Endothelial cell of umbilical vein (primary cell): ENCODE measurements around the gene FUT2. TPM values are rescaled to one million over a fixed set of nuclear protein-coding genes. Genes with fewer than 3 reads are reported as not detected.

Experiments
- BruUV-seq: library from RNA; stranded (reverse); fragments of 400-500 nt; replicated peaks from 2 replicates; lab custom pipeline; 2021; lab: Mats Ljungman, UMichigan
- CTCF ChIA-PET: fragments of 300-600, 350-600 bp; sonication (Branson Sonifier 250); formaldehyde crosslinking; loops from one replicate; lab custom pipeline; 2021; ENCODE audit warnings: antibody characterized with exemption, inconsistent platforms; lab: Charles Lee
- POLR2A ChIA-PET: fragments of 300-600, 350-600 bp; sonication (Branson Sonifier 250); formaldehyde crosslinking; loops from one replicate; lab custom pipeline; 2021; ENCODE audit warnings: antibody characterized with exemption, inconsistent platforms; lab: Charles Lee
- DNase-seq: peaks from one replicate; pipeline ENCODE4 v3.0.0-alpha.2; 2011; ENCODE audit warnings: low read depth, low spot score
- FAIRE-seq: peaks from 2 replicates; lab custom pipeline; 2011; peaks lifted over from hg19 to GRCh38; lab: Jason Lieb, UNC
- H2AFZ ChIP-seq: 2 replicates; pipeline ENCODE4 v1.6.0; 2012; ENCODE audit warnings: low read depth, low read length, control low read depth, inconsistent platforms
- H3K27ac ChIP-seq: 2 replicates; pipeline ENCODE4 v1.5.1; 2011; ENCODE audit warnings: low read depth, mild to moderate bottlenecking, control low read depth, low read length, moderate library complexity; ENCODE audit not compliant: insufficient read depth
- H3K27me3 ChIP-seq, 2 experiments: 2 replicates each; pipeline versions ENCODE4 v1.6.0 to v1.6.1; 2011; ENCODE audit warnings: low read length in 2 of 2, mixed read lengths in 1 of 2; ENCODE audit not compliant: control insufficient read depth in 2 of 2, insufficient read depth in 2 of 2
- H3K36me3 ChIP-seq, 2 experiments: 2 replicates in 1 of 2; 3 replicates in 1 of 2; pipeline ENCODE4 v1.5.1; 2011; ENCODE audit warnings: low read length in 2 of 2, mild to moderate bottlenecking in 1 of 2, moderate library complexity in 1 of 2; ENCODE audit not compliant: control insufficient read depth in 2 of 2, insufficient read depth in 2 of 2; ENCODE audit errors: extremely low read depth in 1 of 2
- H3K4me1 ChIP-seq: 3 replicates; pipeline ENCODE4 v1.5.1; 2011; ENCODE audit warnings: mild to moderate bottlenecking, low read length; ENCODE audit not compliant: control insufficient read depth, insufficient read depth; ENCODE audit errors: extremely low read depth
- H3K4me2 ChIP-seq: 2 replicates; pipeline ENCODE4 v1.6.1; 2011; ENCODE audit warnings: low read length, control low read depth, mixed read lengths; ENCODE audit not compliant: insufficient read depth
- H3K4me3 ChIP-seq, 3 experiments: fragments of 200-600 bp in 1 of 3; sonication (generic), shearing (Covaris generic) in 1 of 3; replicated peaks in 1 of 3; 2 replicates each; pipeline ENCODE4 v1.5.1; 2011 to 2016; ENCODE audit warnings: control low read depth in 3 of 3, low read length in 3 of 3, mild to moderate bottlenecking in 2 of 3, inconsistent platforms in 1 of 3, low read depth in 1 of 3, moderate library complexity in 1 of 3; ENCODE audit not compliant: insufficient read depth in 1 of 3
- H3K79me2 ChIP-seq: 2 replicates; pipeline ENCODE4 v1.6.0; 2012; ENCODE audit warnings: low read length, inconsistent platforms; ENCODE audit not compliant: control insufficient read depth, insufficient read depth
- H3K9ac ChIP-seq: replicated peaks from 2 replicates; pipeline ENCODE3; 2011; ENCODE audit warnings: low read length, control low read depth; ENCODE audit not compliant: insufficient read depth; ENCODE audit errors: extremely low read depth
- H3K9me1 ChIP-seq: replicated peaks from 3 replicates; pipeline ENCODE4 v1.6.0; 2011; ENCODE audit warnings: mild to moderate bottlenecking, low read length; ENCODE audit not compliant: control insufficient read depth, insufficient read depth; ENCODE audit errors: extremely low read depth
- H3K9me3 ChIP-seq: replicated peaks from 2 replicates; pipeline ENCODE4 v1.5.1; 2012; ENCODE audit warnings: low read length, inconsistent platforms; ENCODE audit not compliant: control insufficient read depth, insufficient read depth
- H4K20me1 ChIP-seq: replicated peaks from 2 replicates; pipeline ENCODE3; 2011; ENCODE audit warnings: mild to moderate bottlenecking, low read length; ENCODE audit not compliant: control insufficient read depth, insufficient read depth; ENCODE audit errors: extremely low read depth
- CTCF ChIP-seq, 2 donors: IDR thresholded peaks; 1 replicate in 1 of 2; 2 replicates in 1 of 2; pipeline ENCODE4 v1.5.1; 2011; ENCODE audit warnings: low read length in 2 of 2, mild to moderate bottlenecking in 2 of 2, moderate library complexity in 2 of 2, control low read depth in 1 of 2, inconsistent platforms in 1 of 2, low read depth in 1 of 2; ENCODE audit not compliant: insufficient read depth in 1 of 2; ENCODE audit errors: extremely low read depth in 1 of 2
- EZH2 ChIP-seq: IDR thresholded peaks from 2 replicates; pipeline ENCODE4 v1.6.1; 2012; ENCODE audit warnings: borderline replicate concordance, low read depth, mild to moderate bottlenecking, moderate library complexity, low read length, inconsistent platforms; ENCODE audit not compliant: severe bottlenecking
- FOS ChIP-seq: IDR thresholded peaks from 2 replicates; pipeline ENCODE4 v1.6.1; 2011; ENCODE audit warnings: mild to moderate bottlenecking, low read length, moderate library complexity, borderline replicate concordance; ENCODE audit not compliant: insufficient read depth
- GATA2 ChIP-seq: IDR thresholded peaks from 2 replicates; pipeline ENCODE4 v1.7.0; 2011; ENCODE audit warnings: low read depth, mild to moderate bottlenecking, moderate library complexity, mixed read lengths, low read length; ENCODE audit not compliant: insufficient read length, insufficient read depth
- JUN ChIP-seq: IDR thresholded peaks from 2 replicates; pipeline ENCODE4 v1.6.1; 2011; ENCODE audit warnings: borderline replicate concordance, low read depth; ENCODE audit not compliant: insufficient read length, insufficient read depth
- MAX ChIP-seq: IDR thresholded peaks from 2 replicates; pipeline ENCODE4 v1.6.1; 2011; ENCODE audit not compliant: insufficient read depth, insufficient read length
- MYC ChIP-seq: IDR thresholded peaks from one replicate; pipeline ENCODE4 v1.6.1; 2011; ENCODE audit warnings: mild to moderate bottlenecking, low read depth, low read length
- POLR2A ChIP-seq: IDR thresholded peaks from 2 replicates; pipeline ENCODE4 v1.6.1; 2012; ENCODE audit warnings: low read depth, mild to moderate bottlenecking, control low read depth, low read length
- POLR2AphosphoS5 ChIP-seq: IDR thresholded peaks from 2 replicates; pipeline ENCODE4 v1.6.1; 2012; ENCODE audit warnings: low read depth, mild to moderate bottlenecking, control low read depth, low read length, moderate library complexity; ENCODE audit not compliant: insufficient read depth
- dilution Hi-C: fragments of 300-500 bp; cut with MboI; formaldehyde crosslinking; loops from one replicate; pipeline ENCODE4 v1.15.0; 2019; ENCODE audit warnings: low sequenced_read_pairs; ENCODE audit not compliant: extremely low pct_ligation_motif_present
- intact Hi-C: fragments of 100-400 bp; cut with micrococcal nuclease; formaldehyde crosslinking; loops from one replicate; pipeline ENCODE4 v1.10.0; 2022
- polyA plus RNA-seq, 4 experiments: library from polyadenylated mRNA; depleted of rRNA in 3 of 4; stranded (reverse) in 3 of 4; unstranded in 1 of 4; fragments of >200 nt; gene quantifications; 2 replicates each; pipeline versions ENCODE4 v1.2.1 to v1.2.3, GENCODE V29; 2011 to 2012; ENCODE audit warnings: missing spikeins in 1 of 4
- total RNA-seq: library from RNA; stranded (reverse); gene quantifications from 2 replicates; pipeline ENCODE4 v1.2.3, GENCODE V29; 2021

Gene FUT2
- total and polyA plus RNA-seq, 2 donors (not counting 3 experiments of a cell fraction or from before 2014, with no cell fraction given) = not detected

- FAIRE-seq = no peak
- Histone ChIP-seq H2AFZ (no peak overlapping the region), H4K20me1 (no peaks in the 10 kb centered on the region), H3K9ac (no peak overlapping the region), H3K4me3 (no peak overlapping the region), H3K4me1 (peaks cover 2% of the 10 kb centered on the region), H3K9me1 (no peaks in the 10 kb centered on the region), H3K36me3 (no peaks in the 10 kb centered on the region), H3K79me2 (no peaks in the 10 kb centered on the region), H3K27ac (no peak overlapping the region), H3K4me2 (no peak overlapping the region), H3K27me3 (peaks cover 0 to 2% of the 10 kb centered on the region in 2 experiments), H3K9me3 (no peaks in the 10 kb centered on the region)
- intact Hi-C loops (no loop called here), dilution Hi-C loops (no loop called here)
- DNase-seq = no peak
- ChIA-PET POLR2A (no interaction called here), CTCF (no interaction called here)
- no TSS peak for BruUV-seq
- TF ChIP-seq MYC (no peak), JUN (no peak), FOS (no peak), GATA2 (no peak), POLR2A (no peak), CTCF (IDR thresholded peaks at IDR 0.05; ENCODE audit: extremely low read depth in 1 of 2, insufficient read depth in 1 of 2, low read depth in 1 of 2, low read length in 2 of 2) (no peak), MAX (no peak), EZH2 (no peak), POLR2AphosphoS5 (no peak)
These were observed 34.1 kb upstream of the FUT2 start for GRCh38 chr19:48661711-48662090.
